Suprapubic skin (tissue), 4 donors: ENCODE measurements around the gene MRPS12. TPM values are rescaled to one million over a fixed set of nuclear protein-coding genes. Genes with fewer than 3 reads are reported as not detected.

Experiments used
- DNase-seq, 2 donors: peaks; one replicate each; pipeline ENCODE4 v3.0.0-alpha.2; 2019; ENCODE audit warnings: low spot score in 2 of 2
- H3K27ac ChIP-seq: fragments of 200-600 bp; sonication (generic); one replicate; pipeline ENCODE4 v1.5.1; 2019
- H3K27me3 ChIP-seq: fragments of 200-600 bp; sonication (generic); one replicate; pipeline ENCODE4 v1.5.1; 2019
- H3K36me3 ChIP-seq: fragments of 200-600 bp; sonication (generic); one replicate; pipeline ENCODE4 v1.5.1; 2019
- H3K4me1 ChIP-seq: fragments of 200-600 bp; sonication (generic); one replicate; pipeline ENCODE4 v1.5.1; 2019
- H3K4me3 ChIP-seq: fragments of 200-600 bp; sonication (generic); one replicate; pipeline ENCODE4 v1.5.1; 2019; ENCODE audit warnings: mild to moderate bottlenecking
- H3K9me3 ChIP-seq: fragments of 200-600 bp; sonication (generic); one replicate; pipeline ENCODE4 v1.5.1; 2019
- EP300 ChIP-seq: sonication (generic); formaldehyde crosslinking; IDR thresholded peaks from one replicate; pipeline ENCODE4 v1.6.1; 2017; ENCODE audit warnings: antibody characterized with exemption
- POLR2A ChIP-seq, 2 donors: fragments of 450-650 bp; IDR thresholded peaks; one replicate each; pipeline ENCODE4 v1.6.1; 2017; ENCODE audit warnings: antibody characterized with exemption in 2 of 2, mild to moderate bottlenecking in 2 of 2, moderate library complexity in 2 of 2
- POLR2AphosphoS5 ChIP-seq, 3 donors: sonication (generic); formaldehyde crosslinking; IDR thresholded peaks; one replicate each; pipeline ENCODE4 v1.6.1; 2017; ENCODE audit warnings: antibody characterized with exemption in 3 of 3
- WGBS: methylation state at CpG from one replicate; pipeline ENCODE4 v1.1.5; 2018; 5-methylcytosine and 5-hydroxymethylcytosine counted together
- total RNA-seq, 4 donors: library from RNA; depleted of rRNA; stranded (reverse); fragments of >200 nt; gene quantifications; one replicate each; pipeline ENCODE4 v1.1.0, GENCODE V29; 2016
- TF ChIP-seq, protein P1 (sequence below), 2 donors: fragments of 200-600 bp in 1 of 2; fragments of 450-650 bp in 1 of 2; sonication (generic) in 1 of 2; IDR thresholded peaks; one replicate each; pipeline ENCODE4 v1.5.1; 2016 to 2019; ENCODE audit warnings: antibody characterized with exemption in 2 of 2, mild to moderate bottlenecking in 1 of 2, moderate library complexity in 1 of 2

MRPS12 gene
- total RNA-seq, 4 donors from 2014 or later = 19.0 to 40.5 (median 35.2) TPM

DNA sequence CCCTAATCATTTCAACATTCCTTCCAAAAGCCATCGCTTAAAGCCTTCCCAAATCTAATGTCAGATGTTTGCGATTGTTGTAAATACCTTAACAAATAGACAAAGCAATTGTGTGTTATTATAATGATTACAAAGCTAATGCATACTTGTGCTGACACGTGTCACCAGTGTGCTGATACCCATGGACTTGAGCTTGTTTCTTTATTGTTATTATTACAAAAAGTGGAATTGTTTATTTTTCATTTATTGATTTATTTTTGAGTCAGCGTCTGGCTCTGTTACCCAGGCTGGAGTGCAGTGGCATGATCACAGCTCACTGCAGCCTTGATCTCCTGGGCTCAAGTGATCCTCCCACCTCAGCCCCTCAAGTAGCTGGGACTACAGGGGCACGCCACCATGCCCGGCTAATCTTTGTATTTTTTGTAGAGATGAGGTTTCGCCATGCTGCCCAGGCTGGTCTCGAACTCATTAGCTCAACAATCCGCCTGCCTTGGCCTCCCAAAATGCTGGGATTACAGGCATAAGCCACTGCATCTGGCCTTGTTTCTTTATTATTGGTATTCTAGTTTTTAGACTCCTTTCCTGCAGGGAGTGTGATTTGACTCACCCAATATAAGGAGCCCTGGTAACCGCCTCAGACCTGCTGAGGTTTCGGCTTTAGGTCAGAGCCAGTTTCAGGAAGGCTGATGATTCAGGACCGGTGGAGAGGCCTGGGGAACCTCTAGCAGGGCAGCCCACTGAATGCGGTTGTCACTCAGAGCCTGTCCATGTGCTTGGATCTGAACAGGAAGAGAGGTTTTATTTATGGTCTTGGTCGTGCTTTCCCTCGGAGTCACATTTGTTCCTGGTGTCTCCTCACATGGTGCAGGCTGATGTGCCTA is 46.9 kb downstream of the MRPS12 start:
- Histone ChIP-seq H3K27ac (no peak overlapping the region), H3K4me1 (peaks cover 32% of the 10 kb centered on the region), H3K4me3 (no peak overlapping the region), H3K36me3 (no peaks in the 10 kb centered on the region), H3K27me3 (peaks cover 8% of the 10 kb centered on the region), H3K9me3 (no peaks in the 10 kb centered on the region)
- TF ChIP-seq POLR2AphosphoS5 (IDR thresholded peaks at IDR 0.05) (no peak), EP300 (no peak), POLR2A (IDR thresholded peaks at IDR 0.05) (no peak)
- TF ChIP-seq, protein P1, sequence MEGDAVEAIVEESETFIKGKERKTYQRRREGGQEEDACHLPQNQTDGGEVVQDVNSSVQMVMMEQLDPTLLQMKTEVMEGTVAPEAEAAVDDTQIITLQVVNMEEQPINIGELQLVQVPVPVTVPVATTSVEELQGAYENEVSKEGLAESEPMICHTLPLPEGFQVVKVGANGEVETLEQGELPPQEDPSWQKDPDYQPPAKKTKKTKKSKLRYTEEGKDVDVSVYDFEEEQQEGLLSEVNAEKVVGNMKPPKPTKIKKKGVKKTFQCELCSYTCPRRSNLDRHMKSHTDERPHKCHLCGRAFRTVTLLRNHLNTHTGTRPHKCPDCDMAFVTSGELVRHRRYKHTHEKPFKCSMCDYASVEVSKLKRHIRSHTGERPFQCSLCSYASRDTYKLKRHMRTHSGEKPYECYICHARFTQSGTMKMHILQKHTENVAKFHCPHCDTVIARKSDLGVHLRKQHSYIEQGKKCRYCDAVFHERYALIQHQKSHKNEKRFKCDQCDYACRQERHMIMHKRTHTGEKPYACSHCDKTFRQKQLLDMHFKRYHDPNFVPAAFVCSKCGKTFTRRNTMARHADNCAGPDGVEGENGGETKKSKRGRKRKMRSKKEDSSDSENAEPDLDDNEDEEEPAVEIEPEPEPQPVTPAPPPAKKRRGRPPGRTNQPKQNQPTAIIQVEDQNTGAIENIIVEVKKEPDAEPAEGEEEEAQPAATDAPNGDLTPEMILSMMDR (IDR thresholded peaks at IDR 0.05) = no peak
- DNase-seq = no peak
- WGBS = 82% methylated on average over 15 of the region's 15 CpGs

DNA sequence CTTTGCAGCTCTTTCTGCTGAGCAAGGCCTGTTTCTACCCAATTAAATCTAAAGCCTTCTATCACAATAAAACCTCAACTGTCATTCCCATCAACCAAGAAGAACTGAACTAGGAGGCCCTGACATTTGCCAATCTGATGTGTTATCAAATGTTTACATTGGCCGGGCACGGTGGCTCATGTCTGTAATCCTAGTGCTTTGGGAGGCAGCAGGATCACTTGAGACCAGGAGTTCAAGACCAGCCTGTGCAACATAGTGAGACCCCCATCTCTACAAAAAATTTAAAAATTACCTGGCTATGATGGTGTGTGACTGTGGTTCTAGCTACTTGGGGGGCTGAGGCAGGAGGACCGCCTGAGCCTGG is 47.6 kb downstream of the MRPS12 start:
- Histone ChIP-seq H3K4me1 (peaks cover 30% of the 10 kb centered on the region), H3K9me3 (no peaks in the 10 kb centered on the region), H3K27ac (no peak overlapping the region), H3K36me3 (no peaks in the 10 kb centered on the region), H3K27me3 (peaks cover 8% of the 10 kb centered on the region), H3K4me3 (no peak overlapping the region)
- TF ChIP-seq, protein P1 (IDR thresholded peaks at IDR 0.05) = no peak
- TF ChIP-seq EP300 = no peak
- no peak for TF ChIP-seq POLR2AphosphoS5 (IDR thresholded peaks at IDR 0.05)
- TF ChIP-seq POLR2A (IDR thresholded peaks at IDR 0.05) = no peak
- WGBS = 70% methylated on average over 2 of the region's 3 CpGs
- DNase-seq = no peak

DNA sequence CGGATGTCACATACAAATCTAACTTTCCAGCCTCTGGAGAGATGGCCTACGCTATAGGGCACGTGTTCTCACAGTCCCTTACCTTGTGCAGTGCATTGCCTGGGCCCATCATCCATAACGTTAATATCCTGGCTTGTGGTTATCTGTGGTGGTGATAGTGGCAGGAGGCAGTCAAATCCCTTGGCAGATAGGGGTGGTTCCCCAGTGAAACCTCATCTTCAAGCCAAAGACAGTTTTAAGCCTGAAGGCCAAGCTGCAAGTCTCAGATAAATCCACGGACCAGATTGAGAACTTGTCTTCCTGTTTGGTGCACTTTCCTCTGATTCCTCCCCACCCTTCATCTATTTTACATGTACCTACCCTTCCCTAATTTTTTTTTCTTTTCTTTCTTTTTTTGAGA is 49.1 kb downstream of the MRPS12 start:
- no peaks in the 10 kb centered on the region for H3K9me3 ChIP-seq
- no peak for TF ChIP-seq POLR2A (IDR thresholded peaks at IDR 0.05)
- TF ChIP-seq EP300 = no peak
- TF ChIP-seq, protein P1 (IDR thresholded peaks at IDR 0.05) = no peak
- TF ChIP-seq POLR2AphosphoS5 (IDR thresholded peaks at IDR 0.05) = no peak
- no peak overlapping the region for H3K4me3 ChIP-seq
- H3K27ac ChIP-seq = no peak overlapping the region
- H3K27me3 ChIP-seq = peaks cover 8% of the 10 kb centered on the region
- DNase-seq = no peak
- WGBS = 82% methylated on average over 5 of the region's 5 CpGs
- no peaks in the 10 kb centered on the region for H3K36me3 ChIP-seq
- H3K4me1 ChIP-seq = peaks cover 20% of the 10 kb centered on the region

DNA sequence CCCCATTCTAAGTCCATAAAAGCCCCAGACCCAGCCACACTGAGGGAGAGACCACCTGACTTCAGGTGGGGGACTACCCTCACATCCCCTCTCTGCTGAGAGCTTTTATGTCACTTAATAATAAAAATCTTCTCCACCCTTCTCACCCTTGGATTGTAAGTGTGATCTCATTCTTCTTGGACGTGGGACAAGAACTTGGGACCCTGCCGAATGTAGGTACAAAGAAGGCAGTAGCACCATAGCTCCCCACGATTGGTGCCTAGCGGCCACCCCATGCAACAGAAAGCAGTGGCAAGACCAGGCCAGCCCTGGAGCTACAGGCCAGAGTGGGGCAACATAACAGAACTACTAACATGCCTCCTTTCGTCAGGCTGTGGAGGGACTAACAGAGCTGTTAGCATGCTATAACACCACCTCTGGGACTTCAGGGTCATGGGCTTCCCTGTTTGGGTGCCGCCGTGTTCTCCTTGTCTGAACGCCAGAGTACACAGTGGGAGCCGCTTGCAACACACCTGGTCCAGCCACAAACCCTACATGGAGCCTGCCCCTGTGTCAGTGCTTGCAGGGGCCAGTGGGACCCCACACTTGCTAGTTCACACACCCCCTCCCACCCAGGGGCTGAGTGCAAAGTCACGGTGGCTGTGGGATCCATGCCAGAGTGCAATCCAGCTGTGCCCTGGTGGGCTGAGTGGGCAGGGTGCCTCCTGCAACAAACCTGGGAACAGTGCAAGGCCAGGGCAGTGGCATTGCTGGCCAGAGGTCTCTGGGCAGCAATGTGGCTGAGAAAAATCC is 50.0 kb downstream of the MRPS12 start:
- H3K27ac ChIP-seq = no peak overlapping the region
- no peak for DNase-seq
- no peaks in the 10 kb centered on the region for H3K9me3 ChIP-seq
- WGBS = 94% methylated on average over 10 of the region's 10 CpGs
- H3K4me1 ChIP-seq = peaks cover 10% of the 10 kb centered on the region
- H3K36me3 ChIP-seq = no peaks in the 10 kb centered on the region
- no peak for TF ChIP-seq POLR2AphosphoS5 (IDR thresholded peaks at IDR 0.05)
- TF ChIP-seq POLR2A (IDR thresholded peaks at IDR 0.05) = no peak
- TF ChIP-seq, protein P1 (IDR thresholded peaks at IDR 0.05) = no peak
- TF ChIP-seq EP300 = no peak
- no peak overlapping the region for H3K4me3 ChIP-seq
- H3K27me3 ChIP-seq = peaks cover 2% of the 10 kb centered on the region

Other genes starting within 250 kb of the MRPS12 start
- 10 to 100 TPM in 3 of 4 donors, 1 to 10 TPM in 1; 8.0 to 31.3 (median 15.7) TPM for gene CAPN12, start 186.5 kb upstream of the MRPS12 start, total RNA-seq
- 1,000 to 10,000 TPM in 1 of 4 donors, 100 to 1,000 TPM in 2, 10 to 100 TPM in 1; 51.3 to 1,491 (median 446) TPM for gene LGALS7, start 157.4 kb upstream of the MRPS12 start, total RNA-seq
- gene LGALS7B, start 141.7 kb upstream of the MRPS12 start, total RNA-seq = 1,000 to 10,000 TPM; 1,712 to 6,564 (median 4,773) TPM
- gene LGALS4, start 118.0 kb upstream of the MRPS12 start, total RNA-seq = 1 to 10 TPM in 3 of 4 donors, under 1 TPM in 1; 0.39 to 8.2 (median 1.6) TPM
- 100 to 1,000 TPM in 1 of 4 donors, 10 to 100 TPM in 3; 77.6 to 250 (median 86.4) TPM for gene ECH1, start 99.2 kb upstream of the MRPS12 start, total RNA-seq
- 100 to 1,000 TPM; 178 to 227 (median 200) TPM for gene HNRNPL, start 81.0 kb upstream of the MRPS12 start, total RNA-seq
- 10 to 100 TPM in 2 of 4 donors, 1 to 10 TPM in 2; 5.1 to 17.2 (median 9.2) TPM for gene RINL, start 52.7 kb upstream of the MRPS12 start, total RNA-seq
- gene SIRT2, start 31.3 kb upstream of the MRPS12 start, total RNA-seq = 100 to 1,000 TPM in 1 of 4 donors, 10 to 100 TPM in 3; 90.4 to 100 (median 96.2) TPM
- 10 to 100 TPM; 18.1 to 25.4 (median 21.1) TPM for gene NFKBIB, start 31.0 kb upstream of the MRPS12 start, total RNA-seq
- 1 to 10 TPM in 2 of 4 donors, under 1 TPM in 1, not detected in 1; 0.85 to 3.1 (median 1.3) TPM for gene CCER2, start 18.8 kb upstream of the MRPS12 start, total RNA-seq
- 10 to 100 TPM; 18.5 to 36.4 (median 29.2) TPM for gene SARS2, start 181 bp upstream of the MRPS12 start, total RNA-seq
- gene FBXO17, start 44.8 kb downstream of the MRPS12 start, total RNA-seq = 10 to 100 TPM; 11.3 to 35.1 (median 20.4) TPM
- gene FBXO27, start 101.6 kb downstream of the MRPS12 start, total RNA-seq = 10 to 100 TPM; 12.0 to 37.9 (median 26.1) TPM
- 10 to 100 TPM; 15.0 to 24.1 (median 18.0) TPM for gene ACP7, start 153.4 kb downstream of the MRPS12 start, total RNA-seq
- 10 to 100 TPM; 20.7 to 25.3 (median 23.6) TPM for gene PAK4, start 194.8 kb downstream of the MRPS12 start, total RNA-seq